Measurements from ENCODE around the gene POC1A. TPM values are rescaled to one million over a fixed set of nuclear protein-coding genes. Genes with fewer than 3 reads are reported as not detected.

The POC1A gene
- total RNA-seq, 1 experiment from 2014 or later: 9.8 TPM

DNA sequence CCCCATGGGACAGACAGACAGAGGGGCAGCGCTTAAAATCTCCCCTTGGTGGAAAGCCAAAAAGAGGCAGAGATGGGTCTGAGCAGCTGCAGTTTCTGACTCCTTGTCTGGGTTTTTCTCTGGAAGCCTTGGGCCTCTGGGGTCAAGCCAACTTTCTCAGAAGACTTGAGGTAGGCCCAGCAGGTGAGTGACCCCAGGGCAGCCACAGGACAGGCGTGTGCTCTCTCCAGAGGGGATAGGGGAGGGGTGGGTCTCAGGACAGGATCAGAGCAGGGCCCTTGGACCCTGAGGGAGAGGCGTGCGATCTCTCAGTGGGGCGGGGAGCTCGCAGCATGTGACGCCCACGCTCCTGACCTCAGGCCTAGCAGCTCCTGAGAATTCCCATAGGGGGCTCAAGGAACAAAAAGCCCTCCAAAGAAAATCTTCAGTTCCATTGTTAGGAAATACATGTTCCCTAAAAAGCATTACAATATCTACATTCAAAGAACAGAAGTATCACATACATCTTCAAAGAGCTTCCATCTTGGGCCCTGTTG lies 63.2 kb downstream of the POC1A start:
- no peaks in the 10 kb centered on the region for H3K36me3 Mint-ChIP-seq (ENCODE audit: insufficient read depth, unreplicated experiment)
- H3K9me3 Mint-ChIP-seq (ENCODE audit: unreplicated experiment): no peaks in the 10 kb centered on the region
- H3K4me1 Mint-ChIP-seq (ENCODE audit: insufficient read depth, unreplicated experiment): peaks cover 12% of the 10 kb centered on the region
- POLR2A ChIA-PET: interaction anchor here (0.5 kb wide), 1 partner anchor 140 kb away, joined by 4 read pairs; no protein-coding TSS in a partner anchor
- CTCF ChIA-PET: interaction anchor here (1.2 to 1.3 kb wide), 2 partner anchors 32 to 55 kb away, joined by 4 to 6 read pairs; no protein-coding TSS in a partner anchor
- TF ChIP-seq, protein P1, sequence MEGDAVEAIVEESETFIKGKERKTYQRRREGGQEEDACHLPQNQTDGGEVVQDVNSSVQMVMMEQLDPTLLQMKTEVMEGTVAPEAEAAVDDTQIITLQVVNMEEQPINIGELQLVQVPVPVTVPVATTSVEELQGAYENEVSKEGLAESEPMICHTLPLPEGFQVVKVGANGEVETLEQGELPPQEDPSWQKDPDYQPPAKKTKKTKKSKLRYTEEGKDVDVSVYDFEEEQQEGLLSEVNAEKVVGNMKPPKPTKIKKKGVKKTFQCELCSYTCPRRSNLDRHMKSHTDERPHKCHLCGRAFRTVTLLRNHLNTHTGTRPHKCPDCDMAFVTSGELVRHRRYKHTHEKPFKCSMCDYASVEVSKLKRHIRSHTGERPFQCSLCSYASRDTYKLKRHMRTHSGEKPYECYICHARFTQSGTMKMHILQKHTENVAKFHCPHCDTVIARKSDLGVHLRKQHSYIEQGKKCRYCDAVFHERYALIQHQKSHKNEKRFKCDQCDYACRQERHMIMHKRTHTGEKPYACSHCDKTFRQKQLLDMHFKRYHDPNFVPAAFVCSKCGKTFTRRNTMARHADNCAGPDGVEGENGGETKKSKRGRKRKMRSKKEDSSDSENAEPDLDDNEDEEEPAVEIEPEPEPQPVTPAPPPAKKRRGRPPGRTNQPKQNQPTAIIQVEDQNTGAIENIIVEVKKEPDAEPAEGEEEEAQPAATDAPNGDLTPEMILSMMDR (IDR thresholded peaks at IDR 0.05; ENCODE audit: unreplicated experiment): no peak
- intact Hi-C loops (cut with micrococcal nuclease): no loop called here
- DNase-seq (ENCODE audit: unreplicated experiment): no peak
- H3K27ac Mint-ChIP-seq (ENCODE audit: low read depth, unreplicated experiment): peak overlapping the region; percentile 27
- no peaks in the 10 kb centered on the region for H3K27me3 Mint-ChIP-seq (ENCODE audit: insufficient read depth, unreplicated experiment)
- H3K4me3 Mint-ChIP-seq (ENCODE audit: unreplicated experiment): no peak overlapping the region
- no TSS peak for BruUV-seq (replicated peaks)

DNA sequence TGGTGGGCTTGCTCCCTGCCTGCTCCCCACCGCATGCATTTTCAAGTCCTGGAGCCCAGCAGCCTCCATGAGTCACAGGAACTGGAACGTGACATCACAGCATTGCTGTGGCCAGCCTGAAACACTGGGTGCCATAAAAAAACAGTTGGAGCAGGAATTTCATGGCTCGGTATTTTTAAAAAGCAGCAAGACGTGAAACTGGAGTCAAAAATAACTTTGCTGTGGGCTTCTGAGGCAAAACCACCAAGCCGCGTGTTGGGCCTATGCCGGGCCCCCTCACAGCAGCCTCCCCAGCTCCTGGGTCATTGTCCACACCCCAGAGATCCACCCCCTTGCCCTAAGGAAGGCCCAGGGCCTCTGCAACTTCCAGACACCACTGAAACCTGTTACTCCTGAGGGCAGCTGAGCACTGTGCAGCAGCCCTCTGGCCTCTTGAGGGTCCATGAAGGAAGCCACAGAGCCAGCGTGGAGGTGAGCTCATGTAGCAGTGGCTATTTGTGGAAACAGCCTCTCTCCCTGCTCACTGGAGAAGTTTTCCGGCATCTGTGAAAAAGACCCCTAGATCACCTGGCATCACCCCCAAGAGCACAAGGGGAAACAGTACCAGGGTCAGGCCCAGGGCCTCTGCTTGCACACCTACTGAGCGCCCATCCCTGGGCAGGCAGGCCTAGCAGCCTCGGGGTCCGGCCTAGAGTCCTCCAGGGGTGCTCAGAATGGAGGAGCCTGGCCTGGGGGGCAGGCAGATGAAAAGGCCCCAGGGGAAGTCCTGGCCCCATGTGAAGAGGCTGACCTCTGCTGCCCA lies 63.9 kb downstream of the POC1A start:
- Mint-ChIP-seq H3K27me3 (ENCODE audit: insufficient read depth, unreplicated experiment) (no peaks in the 10 kb centered on the region), H3K4me3 (ENCODE audit: unreplicated experiment) (no peak overlapping the region), H3K4me1 (ENCODE audit: insufficient read depth, unreplicated experiment) (peaks cover 12% of the 10 kb centered on the region), H3K9me3 (ENCODE audit: unreplicated experiment) (no peaks in the 10 kb centered on the region), H3K36me3 (ENCODE audit: insufficient read depth, unreplicated experiment) (no peaks in the 10 kb centered on the region), H3K27ac (ENCODE audit: low read depth, unreplicated experiment) (peak overlapping the region; percentile 70)
- POLR2A ChIA-PET: no interaction called here
- no TSS peak for BruUV-seq (replicated peaks)
- CTCF ChIA-PET: interaction anchor here (1.2 to 1.3 kb wide), 2 partner anchors 33 to 54 kb away, joined by 4 to 6 read pairs; no protein-coding TSS in a partner anchor
- DNase-seq (ENCODE audit: unreplicated experiment): peak; percentile 66
- TF ChIP-seq, protein P1 (IDR thresholded peaks at IDR 0.05; ENCODE audit: unreplicated experiment): no peak
- intact Hi-C loops (cut with micrococcal nuclease): no loop called here

DNA sequence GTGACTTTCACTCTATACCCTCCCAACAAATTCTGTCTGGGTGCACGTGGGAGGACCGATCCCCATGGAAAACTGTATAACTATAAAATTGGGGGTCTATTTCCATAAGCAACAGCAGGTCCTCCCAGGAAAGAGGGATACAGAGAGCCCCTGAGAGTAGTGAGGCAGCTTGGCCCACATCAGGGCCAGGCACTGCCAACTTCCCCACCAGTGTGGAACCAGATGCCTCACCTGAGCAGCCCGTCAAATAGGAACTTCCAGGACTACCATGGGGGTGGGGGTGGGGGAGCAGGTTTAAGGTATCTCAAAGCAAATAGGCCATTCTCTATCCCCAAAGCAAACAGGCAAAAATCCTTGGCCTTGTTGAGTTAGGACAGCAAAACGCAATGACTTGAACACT lies 64.5 kb downstream of the POC1A start:
- peaks cover 12% of the 10 kb centered on the region for H3K4me1 Mint-ChIP-seq (ENCODE audit: insufficient read depth, unreplicated experiment)
- no peak for DNase-seq (ENCODE audit: unreplicated experiment)
- POLR2A ChIA-PET: no interaction called here
- peak overlapping the region; percentile 70 for H3K27ac Mint-ChIP-seq (ENCODE audit: low read depth, unreplicated experiment)
- H3K9me3 Mint-ChIP-seq (ENCODE audit: unreplicated experiment): no peaks in the 10 kb centered on the region
- no peak overlapping the region for H3K4me3 Mint-ChIP-seq (ENCODE audit: unreplicated experiment)
- no peaks in the 10 kb centered on the region for H3K36me3 Mint-ChIP-seq (ENCODE audit: insufficient read depth, unreplicated experiment)
- CTCF ChIA-PET: no interaction called here
- intact Hi-C loops (cut with micrococcal nuclease): no loop called here
- no TSS peak for BruUV-seq (replicated peaks)
- TF ChIP-seq, protein P1 (IDR thresholded peaks at IDR 0.05; ENCODE audit: unreplicated experiment): no peak
- no peaks in the 10 kb centered on the region for H3K27me3 Mint-ChIP-seq (ENCODE audit: insufficient read depth, unreplicated experiment)

DNA sequence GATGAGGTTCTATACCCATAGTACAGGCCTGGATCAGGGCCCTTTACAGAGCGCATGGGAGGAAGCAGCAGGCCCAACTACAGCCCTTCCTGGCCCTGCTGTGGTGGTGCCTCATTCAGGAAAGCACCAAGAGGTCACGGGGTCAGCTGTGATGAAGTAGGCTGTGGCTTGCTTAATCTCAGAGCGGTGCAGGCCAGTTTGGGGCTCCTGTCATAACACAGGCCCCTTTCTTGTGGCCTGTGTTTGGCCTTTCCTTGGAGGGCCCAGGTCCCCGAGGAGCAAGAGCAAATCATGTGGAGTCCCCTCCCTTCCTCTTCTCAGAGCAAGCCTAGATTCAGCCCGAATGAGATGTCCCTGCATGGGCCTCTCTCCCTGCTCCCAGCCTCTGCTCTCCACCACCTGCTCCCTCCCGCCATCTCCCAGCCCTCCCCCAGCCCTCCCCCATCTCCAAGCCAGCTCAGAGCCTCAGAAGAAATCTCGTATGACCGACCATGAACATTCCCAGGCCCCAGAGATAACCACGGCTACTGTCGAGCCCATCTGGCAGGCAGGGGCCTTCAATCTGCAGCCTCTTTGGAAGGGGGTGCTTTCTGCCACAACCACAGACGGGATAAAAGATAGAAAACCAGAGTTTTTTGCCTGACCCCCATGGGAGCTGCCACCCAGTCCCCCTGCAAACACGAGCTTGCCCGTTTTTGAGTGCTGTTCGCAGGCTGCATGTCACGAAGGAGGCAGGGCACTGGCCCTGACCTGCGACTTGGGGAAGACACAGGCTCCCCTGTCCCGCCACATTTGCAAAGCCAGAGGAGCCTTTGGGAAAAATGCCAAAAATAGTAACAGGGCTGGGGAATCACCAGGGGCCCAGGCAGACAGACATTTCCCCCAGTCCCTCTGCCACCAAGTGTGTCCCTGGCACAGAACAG lies 65.5 kb downstream of the POC1A start:
- POLR2A ChIA-PET: no interaction called here
- no TSS peak for BruUV-seq (replicated peaks)
- H3K4me1 Mint-ChIP-seq (ENCODE audit: insufficient read depth, unreplicated experiment): peaks cover 12% of the 10 kb centered on the region
- no peak for DNase-seq (ENCODE audit: unreplicated experiment)
- CTCF ChIA-PET: interaction anchor here (0.6 to 1.8 kb wide), 2 partner anchors 34 to 402 kb away, joined by 3 to 6 read pairs; no protein-coding TSS in a partner anchor
- no peaks in the 10 kb centered on the region for H3K27me3 Mint-ChIP-seq (ENCODE audit: insufficient read depth, unreplicated experiment)
- H3K4me3 Mint-ChIP-seq (ENCODE audit: unreplicated experiment): no peak overlapping the region
- H3K9me3 Mint-ChIP-seq (ENCODE audit: unreplicated experiment): no peaks in the 10 kb centered on the region
- no peaks in the 10 kb centered on the region for H3K36me3 Mint-ChIP-seq (ENCODE audit: insufficient read depth, unreplicated experiment)
- H3K27ac Mint-ChIP-seq (ENCODE audit: low read depth, unreplicated experiment): no peak overlapping the region
- intact Hi-C loops (cut with micrococcal nuclease): no loop called here
- TF ChIP-seq, protein P1 (IDR thresholded peaks at IDR 0.05; ENCODE audit: unreplicated experiment): no peak

Data from MCF 10A (cell line).